NCI-H2081 treated with DMSO at 0.1 percent for 48 hours (cell line): ENCODE results near the gene MKRN1.
"Not testable (repeated sequence)": the region's sequence is repeated elsewhere in the genome, so short reads cannot be mapped to it uniquely, and the experiment has no call there.

Experiments
- DNase-seq: peaks from one replicate; lab custom pipeline; 2025; lab: John Stamatoyannopoulos, UW

MKRN1 gene

DNA sequence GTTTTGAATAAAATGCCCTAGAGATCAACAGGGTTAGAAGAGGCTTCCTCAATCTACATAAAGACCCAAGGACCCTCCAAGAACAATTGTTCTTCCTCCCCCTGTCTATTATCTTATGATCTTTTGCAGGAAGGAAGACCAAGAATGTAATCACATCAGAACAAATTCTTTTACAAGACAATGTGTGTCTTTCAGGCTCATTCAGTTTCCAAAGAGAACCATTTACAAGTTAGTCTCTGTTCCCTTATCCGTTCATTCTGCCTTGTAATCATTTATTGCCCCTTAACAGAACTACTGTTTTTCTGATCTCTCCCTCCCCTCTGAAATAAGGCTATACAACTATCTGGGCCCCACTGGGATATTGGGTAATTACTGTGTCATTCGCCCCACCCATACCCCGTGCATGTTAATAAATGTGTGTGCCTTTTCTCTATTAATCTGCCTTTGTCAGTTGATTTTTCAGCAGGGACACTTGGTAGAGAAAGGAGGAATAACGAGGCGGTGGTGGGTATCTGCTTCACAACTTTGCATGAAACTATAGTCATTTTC lies 5.7 kb upstream of the MKRN1 start:
- DNase-seq: no peak

DNA sequence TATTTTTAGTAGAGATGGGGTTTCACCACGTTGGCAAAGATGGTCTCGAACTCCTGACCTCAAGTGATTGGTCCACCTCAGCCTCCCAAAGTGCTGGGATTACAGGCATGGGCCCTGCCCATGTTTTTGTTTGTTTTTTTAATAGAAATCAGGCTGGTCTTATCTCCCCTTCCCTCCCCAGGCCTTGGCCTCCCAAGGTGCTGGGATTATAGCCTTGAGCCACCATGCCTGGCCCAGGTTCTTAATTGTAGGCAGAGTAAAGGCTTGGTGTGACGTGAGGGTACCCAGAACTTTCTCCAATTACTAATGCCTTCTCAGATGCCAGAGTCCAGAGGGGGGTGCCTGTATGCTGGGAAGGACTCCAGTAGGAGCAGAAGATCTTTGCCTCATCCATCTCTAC lies 5.2 kb upstream of the MKRN1 start:
- DNase-seq: no peak

DNA sequence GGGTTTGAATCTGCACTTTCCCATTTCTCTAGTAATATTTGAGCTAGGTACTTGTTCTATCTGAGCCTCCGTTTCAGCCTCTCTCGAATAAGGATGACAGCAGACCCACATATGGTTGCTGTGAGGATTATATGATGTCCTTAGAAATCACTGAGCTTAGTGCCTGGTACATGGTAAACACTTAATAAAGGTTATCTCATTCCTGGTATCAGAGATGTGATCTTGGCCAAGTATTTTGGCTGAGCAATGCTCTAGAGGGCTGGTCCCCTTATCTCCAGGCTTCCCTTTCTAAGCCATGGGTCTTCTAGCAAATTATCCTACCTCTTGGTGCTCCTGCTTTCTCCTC lies 407 bp upstream of the MKRN1 start:
- no peak for DNase-seq

DNA sequence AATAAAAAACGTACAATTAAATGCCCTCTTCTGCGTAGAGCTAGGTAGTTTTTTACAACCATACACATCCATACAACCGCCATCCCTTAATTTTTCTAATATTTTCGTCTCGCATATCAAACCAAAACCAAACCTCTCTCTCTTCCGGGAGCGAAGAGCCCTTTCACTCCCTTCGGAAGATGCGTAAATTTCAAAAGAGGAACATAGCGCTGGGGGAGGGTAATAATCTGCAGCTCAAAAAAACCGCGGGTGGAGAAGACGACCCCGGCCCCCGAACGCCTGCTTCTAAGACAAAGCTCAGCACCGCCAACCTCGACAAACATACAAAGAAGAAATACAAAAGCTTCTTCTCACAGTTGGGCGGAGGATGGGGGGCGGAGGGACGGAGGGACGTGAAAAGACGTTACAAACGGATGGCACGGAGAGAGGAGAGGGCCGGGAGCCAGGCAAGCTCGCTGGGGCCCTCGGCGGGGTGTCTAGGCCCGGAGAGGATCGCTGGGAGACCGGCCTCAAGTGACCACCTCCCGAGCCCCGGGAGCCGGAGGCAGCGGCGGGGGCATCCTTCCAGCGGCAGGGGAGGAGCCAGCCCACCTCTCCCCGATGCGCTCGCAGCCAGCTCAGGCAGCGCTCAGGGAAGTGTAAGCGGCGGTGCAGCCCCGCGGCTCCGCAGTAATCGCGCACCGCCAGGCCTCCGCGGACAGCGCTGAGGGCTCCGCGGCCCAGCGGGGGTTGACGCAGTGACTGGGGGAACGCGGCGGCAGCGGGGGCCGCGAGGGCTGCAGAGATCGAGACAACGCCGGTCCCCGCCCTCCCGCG lies 851 bp downstream of the MKRN1 start:
- no peak for DNase-seq

DNA sequence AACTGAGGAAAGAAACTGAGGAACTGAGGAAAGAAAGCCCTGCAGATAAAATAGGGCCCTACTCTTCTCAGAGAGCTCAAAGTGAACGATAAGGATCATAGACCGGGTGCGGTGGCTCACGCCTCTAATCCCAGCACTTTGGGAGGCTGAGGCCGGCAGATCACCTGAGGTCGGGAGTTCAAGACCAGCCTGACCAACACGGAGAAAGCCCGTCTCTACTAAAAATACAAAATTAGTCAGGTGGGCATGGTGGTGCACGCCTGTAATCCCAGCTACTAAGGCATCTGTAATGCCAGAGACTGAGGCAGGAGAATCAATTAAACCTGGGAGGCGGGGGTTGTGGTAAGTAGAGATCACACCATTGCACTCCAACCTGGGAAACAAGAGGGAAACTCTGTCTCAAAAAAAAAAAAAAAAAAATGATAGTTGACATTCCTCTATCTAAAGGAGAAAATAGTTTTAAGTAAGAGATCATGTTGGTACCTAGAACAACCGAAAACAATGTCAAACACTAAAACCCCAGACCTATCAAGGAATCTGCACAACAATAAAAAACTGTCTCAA lies 2.5 kb downstream of the MKRN1 start:
- no peak for DNase-seq

DNA sequence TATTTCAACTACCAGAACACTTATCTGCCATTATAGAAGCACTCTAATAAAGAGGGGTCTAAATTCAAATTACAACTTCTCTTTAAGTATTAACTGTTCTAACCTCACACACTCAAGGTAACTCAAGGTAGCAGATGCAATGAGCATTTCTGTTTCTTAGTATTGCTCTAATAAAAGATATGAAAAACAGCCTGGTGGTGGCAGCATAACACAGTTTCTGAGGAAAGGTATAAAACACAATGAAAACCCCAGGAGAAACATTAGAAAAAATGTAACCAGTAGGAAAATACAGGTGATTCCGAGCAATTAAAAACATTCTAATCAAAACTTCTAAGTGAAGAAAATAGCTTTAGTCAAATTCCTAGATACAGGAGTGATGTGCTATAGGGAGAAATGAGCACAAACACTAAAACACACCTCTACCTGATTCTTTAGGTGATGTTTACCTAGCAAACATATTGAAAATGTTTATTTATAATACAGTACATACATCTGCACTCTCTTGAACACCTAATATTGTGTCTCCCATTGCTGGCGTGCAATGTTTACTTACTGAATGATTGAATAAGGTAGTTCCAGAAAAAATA lies 3.5 kb downstream of the MKRN1 start:
- peak; percentile 55 for DNase-seq

DNA sequence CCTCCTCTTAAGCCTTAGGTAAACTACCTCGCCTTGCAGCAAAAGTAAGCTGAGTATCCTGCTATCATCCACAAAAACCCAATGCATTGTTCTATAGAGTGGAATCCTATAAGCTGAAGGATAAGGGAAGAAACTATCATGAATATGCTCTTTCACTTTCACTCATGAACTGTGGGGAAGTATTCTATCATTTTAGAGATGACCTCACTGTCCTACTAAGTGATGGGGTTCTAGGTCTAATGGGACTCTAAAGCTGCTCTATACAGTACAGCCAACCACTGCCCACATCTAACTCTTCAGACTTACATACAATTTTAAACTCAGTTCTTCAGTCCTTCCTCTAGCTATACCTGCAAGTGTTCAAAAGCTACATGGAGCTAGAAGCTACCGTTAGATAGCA lies 16.2 kb downstream of the MKRN1 start:
- DNase-seq: no peak

DNA sequence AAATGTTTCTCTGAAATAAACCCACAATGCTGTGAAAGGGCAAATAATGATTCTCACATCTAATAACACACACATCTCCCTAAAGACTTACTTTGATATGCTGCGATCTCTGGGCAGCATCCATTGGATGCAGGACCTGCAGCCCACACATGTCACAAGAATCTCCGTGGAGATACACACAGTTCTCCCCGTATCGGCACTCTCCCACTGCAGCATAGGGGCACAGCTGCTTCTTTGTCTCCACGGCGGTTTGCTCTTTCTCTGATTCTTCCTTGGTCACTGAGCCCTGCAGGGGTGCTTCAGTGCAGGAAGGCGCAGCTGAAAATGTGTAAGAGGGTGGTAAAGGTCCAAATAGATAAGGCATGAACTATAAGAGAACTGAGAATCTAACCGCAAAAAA lies 20.4 kb downstream of the MKRN1 start:
- no peak for DNase-seq

DNA sequence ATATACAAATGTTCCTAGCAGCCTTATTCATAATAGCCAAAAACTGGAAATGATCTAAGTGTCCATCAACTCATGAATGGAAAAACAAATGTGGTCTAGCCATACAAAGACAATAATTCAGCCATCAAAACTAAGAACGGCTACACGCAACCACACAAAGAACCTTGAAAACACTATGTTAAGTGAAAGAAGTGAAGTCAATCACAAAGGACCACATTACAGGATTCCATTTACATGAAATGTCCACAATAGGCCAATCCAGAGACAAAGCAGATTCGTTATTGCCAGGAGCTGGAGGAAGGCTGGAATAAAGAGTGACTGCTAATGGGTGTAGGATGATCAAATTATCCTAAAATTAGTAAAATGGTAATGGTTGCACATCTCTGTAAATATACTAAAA lies 21.1 kb downstream of the MKRN1 start:
- no peak for DNase-seq

DNA sequence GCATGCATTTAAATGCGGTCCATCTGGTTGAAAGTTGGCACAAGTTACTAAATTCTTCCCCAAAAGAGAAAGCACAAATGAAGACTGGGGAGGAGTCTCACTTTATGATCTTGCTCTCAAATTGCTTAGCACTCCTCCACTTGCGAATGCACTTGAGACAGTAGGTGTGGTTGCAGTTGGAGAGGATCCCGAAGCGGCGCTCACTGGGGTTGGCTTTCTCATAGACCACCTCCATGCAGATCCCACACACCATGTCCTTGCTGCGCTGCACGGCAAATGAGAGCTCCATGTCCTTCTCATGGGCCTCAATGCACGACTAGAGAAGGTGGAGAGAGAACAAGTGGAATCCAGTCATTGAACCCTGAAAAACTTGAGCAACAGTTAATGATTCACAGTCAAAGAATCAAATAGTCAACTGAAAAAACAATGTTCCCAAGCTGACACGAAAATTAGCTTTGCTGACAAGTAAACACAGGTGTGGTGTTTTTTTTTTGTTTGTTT lies 22.7 kb downstream of the MKRN1 start:
- no peak for DNase-seq

DNA sequence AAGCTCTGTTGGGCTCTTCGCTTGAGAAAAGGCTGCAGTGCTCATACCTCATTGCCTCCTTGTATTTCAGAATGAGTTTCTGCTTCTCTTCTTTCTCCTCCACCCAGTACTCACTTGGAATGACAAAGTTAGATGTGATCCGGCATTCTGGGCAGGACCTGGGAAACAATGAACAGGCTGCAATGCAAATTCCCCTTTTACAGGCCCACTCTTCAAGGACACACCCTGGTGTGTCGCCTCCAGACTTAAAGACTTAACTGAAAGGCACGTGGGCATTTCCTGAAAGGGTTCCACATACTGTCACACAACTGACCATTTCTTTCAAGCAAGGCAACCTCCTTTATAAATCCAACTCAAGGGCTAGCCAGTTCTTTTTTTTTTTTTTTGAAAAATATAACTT lies 23.6 kb downstream of the MKRN1 start:
- no peak for DNase-seq

DNA sequence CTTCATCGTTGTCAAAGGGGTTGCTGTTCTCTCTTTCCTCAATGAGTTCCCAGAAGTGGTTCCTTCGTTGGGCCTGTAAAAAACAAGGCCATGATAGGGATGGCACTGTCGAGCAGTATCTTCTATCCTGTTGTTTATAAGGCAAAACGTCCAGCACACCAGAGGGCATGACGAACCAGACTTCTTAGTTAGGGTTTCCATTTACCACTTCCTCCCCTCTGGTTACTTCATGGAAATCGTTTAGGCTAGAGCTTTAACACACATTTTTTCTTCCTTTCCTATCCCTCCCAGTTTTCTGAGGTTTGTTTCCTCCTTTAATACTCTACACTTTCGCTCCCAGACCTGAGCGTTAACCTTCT lies 24.7 kb downstream of the MKRN1 start:
- no peak for DNase-seq

DNA sequence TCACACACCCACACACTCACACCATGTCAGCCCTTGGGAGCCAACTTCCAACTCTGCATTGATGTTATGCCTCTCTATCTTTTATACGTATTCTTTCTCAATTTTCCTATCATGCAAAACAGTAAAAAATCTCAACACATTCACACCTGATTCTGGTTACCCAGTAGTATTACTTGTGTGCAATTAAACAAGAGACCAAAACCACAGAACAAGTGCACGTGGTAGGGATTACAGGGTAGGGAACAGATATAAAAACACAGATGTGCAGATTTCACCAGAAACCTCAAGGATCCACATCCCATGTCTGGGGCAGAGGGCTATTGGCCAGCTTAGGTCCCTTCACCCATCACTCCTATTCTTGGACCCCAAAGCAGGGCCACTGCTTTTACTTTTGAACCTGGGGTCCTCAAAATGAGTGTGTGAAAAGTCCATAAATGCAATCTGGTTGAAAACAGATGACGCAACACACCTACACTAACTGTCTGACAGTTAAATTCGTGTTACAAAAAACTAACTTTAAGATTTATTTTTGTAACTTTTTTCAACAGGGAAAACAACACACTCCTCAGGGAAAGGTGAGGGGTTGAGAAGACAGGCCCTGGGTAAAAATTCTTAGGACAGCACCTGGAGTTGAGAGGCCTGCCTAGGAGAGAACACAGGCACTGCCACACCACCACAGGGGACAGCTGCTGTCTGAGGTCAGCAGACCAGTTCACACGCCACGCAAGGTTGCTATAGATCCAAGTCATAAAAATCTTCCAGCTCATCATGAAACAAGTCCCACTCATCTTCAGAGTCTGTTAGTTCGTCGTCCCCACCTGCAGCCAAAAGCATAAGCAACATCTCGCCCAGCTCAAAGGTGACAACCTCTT lies 25.3 kb downstream of the MKRN1 start:
- not testable (repeated sequence) for DNase-seq

DNA sequence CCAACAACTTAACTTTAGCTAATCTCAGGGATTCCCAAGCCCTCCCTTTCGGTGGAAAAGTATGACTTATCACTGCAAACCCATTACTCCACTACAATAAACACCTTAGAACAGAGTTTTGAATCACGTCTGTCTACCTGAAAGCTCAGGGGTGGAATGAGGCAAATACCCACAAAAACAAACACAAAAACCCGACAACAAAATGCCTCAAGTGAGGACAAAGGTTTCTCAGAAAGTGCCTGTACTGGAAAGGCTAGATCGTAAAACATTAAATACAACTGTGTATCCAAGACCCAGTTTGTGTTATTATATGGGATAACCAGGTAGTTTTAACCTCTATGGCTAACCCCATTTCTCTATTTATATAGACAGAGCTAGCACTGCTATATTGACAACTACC lies 26.0 kb downstream of the MKRN1 start:
- DNase-seq: no peak

DNA sequence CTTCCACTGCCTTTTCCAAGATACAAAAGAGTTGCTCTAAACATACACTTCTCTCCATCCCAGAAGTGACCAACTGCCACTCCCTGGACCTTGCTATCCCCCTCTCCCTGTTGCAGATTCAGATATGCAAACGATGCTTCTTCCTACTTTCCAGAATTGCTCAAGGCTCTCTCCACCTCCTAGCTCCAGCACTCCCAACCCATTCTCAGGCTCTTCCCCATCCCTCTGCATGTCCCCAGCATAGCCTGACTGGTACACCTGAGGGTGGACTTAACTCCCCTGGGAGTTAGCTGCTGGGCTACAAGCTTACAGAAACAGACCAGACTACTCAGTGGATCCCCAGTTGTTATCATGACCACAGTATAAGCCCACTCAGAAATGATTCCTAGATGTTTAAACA lies 27.6 kb downstream of the MKRN1 start:
- no peak for DNase-seq

DNA sequence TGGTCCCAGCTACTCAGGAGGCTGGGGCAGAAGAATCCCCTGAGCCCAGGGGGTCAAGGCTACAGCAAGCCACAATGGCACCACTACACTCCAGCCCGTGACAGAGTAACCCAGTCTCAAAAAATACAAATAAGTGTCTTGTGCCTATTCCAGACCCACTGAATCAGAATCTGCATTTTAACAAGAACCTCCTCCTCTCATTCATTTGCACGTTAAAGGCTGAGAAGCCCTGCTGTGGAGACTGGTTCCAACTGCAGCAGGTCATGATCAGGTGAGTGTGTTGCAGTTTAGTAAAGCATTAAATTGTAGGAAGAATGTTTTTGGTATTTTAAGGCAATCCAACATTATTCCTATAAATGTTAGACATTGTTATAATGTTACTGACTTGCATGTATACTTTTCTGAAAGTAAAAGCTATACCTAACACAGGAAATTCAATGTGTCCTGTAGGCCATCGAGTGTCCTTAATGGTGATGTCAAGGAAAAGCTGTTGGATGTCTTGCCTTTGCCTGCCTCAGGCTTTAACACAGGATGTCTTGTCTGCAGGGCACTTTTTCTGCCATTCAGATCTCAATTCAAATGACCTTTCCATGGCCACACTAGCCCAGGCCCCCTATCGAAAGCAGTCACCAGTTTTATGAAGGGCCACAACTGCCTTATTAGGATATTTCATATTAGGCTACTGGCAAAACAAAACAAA lies 30.4 kb downstream of the MKRN1 start:
- DNase-seq: no peak

DNA sequence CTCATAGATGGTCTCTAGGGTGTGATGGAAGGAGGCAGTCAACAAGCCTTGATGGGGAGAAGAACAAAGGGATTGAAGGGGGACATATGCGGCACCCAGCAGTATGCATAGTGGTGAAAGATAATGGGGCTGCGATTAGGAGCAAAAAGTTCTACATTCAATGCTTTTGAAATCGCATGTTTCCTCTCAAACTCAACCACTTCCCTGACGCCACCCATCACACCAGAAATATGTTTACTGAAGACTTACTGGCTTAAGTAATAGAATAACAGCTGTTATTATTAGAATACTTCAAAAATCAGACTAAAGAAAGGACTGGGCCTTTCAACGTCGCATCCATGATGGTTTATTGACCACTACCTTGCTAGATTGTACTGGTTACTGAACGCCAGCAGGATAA lies 31.5 kb downstream of the MKRN1 start:
- DNase-seq: no peak

DNA sequence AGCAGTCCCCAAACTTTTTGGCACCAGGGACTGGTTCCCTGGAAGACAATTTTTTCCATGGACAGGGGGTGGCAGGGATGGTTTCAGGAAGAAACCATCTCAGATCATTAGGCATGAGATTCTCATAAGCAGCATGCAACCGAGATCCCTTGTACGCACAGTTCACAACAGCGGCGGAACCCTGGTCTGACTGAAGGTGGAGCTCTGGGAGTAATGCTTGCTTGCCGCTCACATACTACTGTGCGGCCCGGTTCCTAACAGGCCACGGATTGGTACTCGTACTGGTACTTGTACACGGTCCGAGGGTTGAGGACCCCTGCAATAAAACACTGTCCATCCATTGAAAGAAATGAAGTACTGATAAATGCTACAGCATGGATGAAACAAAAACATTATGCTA lies 32.8 kb downstream of the MKRN1 start:
- no peak for DNase-seq

DNA sequence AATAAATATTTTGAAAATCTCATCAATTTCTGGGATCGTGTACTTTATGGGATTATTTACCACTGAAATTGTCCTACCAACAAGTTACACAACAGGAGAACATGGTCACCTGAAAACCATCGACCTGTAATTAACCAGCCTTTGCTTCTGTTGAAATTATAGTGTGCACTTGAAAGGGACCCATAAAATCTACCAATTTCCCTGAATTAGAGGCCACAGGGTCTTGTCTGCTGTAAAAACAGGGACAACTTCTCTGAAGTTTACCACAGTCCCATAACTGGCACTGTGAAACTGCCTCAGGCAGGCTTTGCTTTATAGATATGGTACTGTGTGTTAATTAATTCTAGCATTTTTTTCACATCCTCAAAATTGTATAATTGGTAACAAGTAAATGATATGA lies 37.8 kb downstream of the MKRN1 start:
- no peak for DNase-seq

DNA sequence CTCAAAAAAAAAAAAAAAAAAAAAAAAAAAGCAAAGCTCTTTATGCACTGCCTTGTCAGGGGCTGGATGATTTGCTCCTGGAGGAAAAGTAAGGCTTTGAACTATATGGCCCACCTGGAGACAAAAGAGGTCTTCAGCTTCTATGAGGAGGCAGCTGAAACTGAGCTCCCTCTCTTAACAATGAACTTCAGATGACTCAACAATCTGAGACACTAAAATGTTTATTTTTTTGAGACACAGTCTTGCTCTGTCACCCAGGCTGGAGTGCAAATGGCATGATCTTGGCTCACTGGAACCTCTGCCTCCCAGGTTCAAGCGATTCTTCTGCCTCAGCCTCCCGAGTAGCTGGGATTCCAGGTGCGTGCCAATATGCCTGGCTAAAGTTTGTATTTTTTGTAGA lies 38.7 kb downstream of the MKRN1 start:
- DNase-seq: no peak

DNA sequence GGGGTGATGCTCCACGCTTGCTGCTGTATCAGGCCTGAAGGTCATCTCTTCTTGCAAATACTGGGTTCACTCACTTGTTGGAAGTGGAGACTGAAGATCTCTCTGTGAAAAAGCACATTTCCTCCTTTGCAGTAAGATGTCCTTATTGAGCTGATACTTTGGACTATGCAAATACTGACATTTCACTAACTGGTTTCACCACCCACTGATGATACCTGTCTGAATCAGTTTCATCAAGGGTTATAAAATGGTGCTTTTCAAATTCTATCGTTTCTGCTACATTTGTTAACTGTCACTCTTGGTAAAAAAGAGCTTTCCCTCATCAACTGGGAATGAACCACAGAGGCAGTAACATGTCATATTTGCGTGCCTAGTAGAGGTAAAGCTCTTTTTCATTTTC lies 39.9 kb downstream of the MKRN1 start:
- no peak for DNase-seq
